Activated naive CD4-positive, alpha-beta T cell treated with anti-CD3 and anti-CD28 coated beads, Interleukin-2, amount 50 U/mL, for 16 hours (primary cell): ENCODE results near the gene CCL4L2.
"Not testable (repeated sequence)": the region's sequence is repeated elsewhere in the genome, so short reads cannot be mapped to it uniquely, and the experiment has no call there.

ENCODE experiments used
- DNase-seq: peaks from one replicate; pipeline ENCODE4 v3.0.0-alpha.2; 2020

CCL4L2 gene

GRCh38 chr17:36221581-36222100, 10.8 kb downstream of the CCL4L2 start:
- DNase-seq, result not testable (repeated sequence)

GRCh38 chr17:36222967-36223366, 12.1 kb downstream of the CCL4L2 start:
- not testable (repeated sequence) for DNase-seq

GRCh38 chr17:36229644-36230043, 18.8 kb downstream of the CCL4L2 start:
- not testable (repeated sequence) for DNase-seq

- DNase-seq, result not testable (repeated sequence)
Observed at GRCh38 chr17:36242046-36242445, 31.2 kb downstream of the CCL4L2 start.
